Activated CD4-positive, alpha-beta T cell treated with anti-CD3 and anti-CD28 coated beads for 4 hours (primary cell): ENCODE results near the gene IL1RN.
"Not testable (repeated sequence)": the region's sequence is repeated elsewhere in the genome, so short reads cannot be mapped to it uniquely, and the experiment has no call there.

Source experiments
- DNase-seq, 2 donors: peaks; one replicate each; pipeline ENCODE4 v3.0.0-alpha.2; 2020

The IL1RN gene

GRCh38 chr2:113126845-113127645 lies at the start of gene IL1RN:
TSS of gene IL1RN (plus strand) at chr2:113127598. CDS start at chr2:113127625, 27 bp downstream.
- DNase-seq, result no peak

GRCh38 chr2:113077921-113078320 lies 49.5 kb upstream of the IL1RN start:
- no peak for DNase-seq

- no peak for DNase-seq
Measured at GRCh38 chr2:113078350-113078839, 49.0 kb upstream of the IL1RN start.

- no peak for DNase-seq
Measured at GRCh38 chr2:113079131-113079530, 48.3 kb upstream of the IL1RN start.

- peak; percentile 14 to 39 for DNase-seq
Measured at GRCh38 chr2:113080134-113080533, 47.3 kb upstream of the IL1RN start.

- DNase-seq, result no peak
Measured at GRCh38 chr2:113081488-113082210, 45.7 kb upstream of the IL1RN start.

- DNase-seq, result no peak
Measured at GRCh38 chr2:113083296-113083695, 44.1 kb upstream of the IL1RN start.

- DNase-seq, result no peak
Measured at GRCh38 chr2:113084249-113085000, 43.0 kb upstream of the IL1RN start.

- no peak for DNase-seq
Measured at GRCh38 chr2:113085542-113085941, 41.9 kb upstream of the IL1RN start.

- no peak for DNase-seq
Measured at GRCh38 chr2:113088213-113088992, 39.0 kb upstream of the IL1RN start.

GRCh38 chr2:113089916-113090315 lies 37.5 kb upstream of the IL1RN start:
- no peak for DNase-seq

- no peak for DNase-seq
Measured at GRCh38 chr2:113091231-113091896, 36.0 kb upstream of the IL1RN start.

GRCh38 chr2:113092864-113093612 lies 34.4 kb upstream of the IL1RN start:
- no peak for DNase-seq

GRCh38 chr2:113093613-113093977 lies 33.8 kb upstream of the IL1RN start:
- no peak for DNase-seq

- DNase-seq, result not testable (repeated sequence)
Measured at GRCh38 chr2:113096306-113096705, 31.1 kb upstream of the IL1RN start.

- DNase-seq, result not testable (repeated sequence)
Measured at GRCh38 chr2:113096842-113097618, 30.4 kb upstream of the IL1RN start.

- no peak for DNase-seq
Measured at GRCh38 chr2:113098041-113098440, 29.4 kb upstream of the IL1RN start.

- DNase-seq, result no peak
Measured at GRCh38 chr2:113098532-113098931, 28.9 kb upstream of the IL1RN start.

GRCh38 chr2:113102133-113102532 lies 25.3 kb upstream of the IL1RN start:
- no peak for DNase-seq

GRCh38 chr2:113103277-113103676 lies 24.1 kb upstream of the IL1RN start:
- DNase-seq, result no peak
